Measurements from ENCODE around the gene STXBP3. TPM values are rescaled to one million over a fixed set of nuclear protein-coding genes. Genes with fewer than 3 reads are reported as not detected.

The STXBP3 gene
- total and polyA plus RNA-seq, 2 experiments from 2014 or later: 25.0 to 77.5 TPM

GRCh38 chr1:108813326-108813725 lies 66.9 kb downstream of the STXBP3 start:
- Histone ChIP-seq H3K9me3 (ENCODE audit: low read depth) (no peaks in the 10 kb centered on the region), H4K20me1 (ENCODE audit: insufficient read depth, poor library complexity, severe bottlenecking) (no peaks in the 10 kb centered on the region), H3K4me1 (ENCODE audit: insufficient read depth) (peaks cover 22% of the 10 kb centered on the region), H3K27me3 (no peaks in the 10 kb centered on the region), H3K4me2 (no peak overlapping the region), H3K36me3 (replicated peaks; ENCODE audit: insufficient read depth, low read depth) (no peaks in the 10 kb centered on the region), H2AFZ (no peak overlapping the region), H3K79me2 (no peaks in the 10 kb centered on the region), H3K4me3 (no peak overlapping the region), H3K27ac (no peak overlapping the region), H3K9me2 (replicated peaks; ENCODE audit: insufficient read depth) (no peaks in the 10 kb centered on the region)
- DNase-seq (ENCODE audit: low spot score): no peak
- WGBS (ENCODE audit: low lambda C conversion rate, missing lambda C conversion rate): 53% methylated on average over 2 of the region's 2 CpGs
- TF ChIP-seq CTCF (IDR thresholded peaks at IDR 0.05; ENCODE audit: poor library complexity) (no peak), EZH2 (IDR thresholded peaks at IDR 0.05; ENCODE audit: borderline replicate concordance) (no peak), EZH2phosphoT487 (IDR thresholded peaks at IDR 0.05; ENCODE audit: low read depth, severe bottlenecking, unreplicated experiment) (no peak)

GRCh38 chr1:108814343-108815125 lies 68.1 kb downstream of the STXBP3 start:
- H3K4me3 ChIP-seq: no peak overlapping the region
- TF ChIP-seq EZH2phosphoT487 (IDR thresholded peaks at IDR 0.05; ENCODE audit: low read depth, severe bottlenecking, unreplicated experiment): no peak
- TF ChIP-seq CTCF (IDR thresholded peaks at IDR 0.05; ENCODE audit: poor library complexity): no peak
- TF ChIP-seq EZH2 (IDR thresholded peaks at IDR 0.05; ENCODE audit: borderline replicate concordance): no peak
- no peaks in the 10 kb centered on the region for H3K9me3 ChIP-seq (ENCODE audit: low read depth)
- WGBS (ENCODE audit: low lambda C conversion rate, missing lambda C conversion rate): 79% methylated on average over 4 of the region's 4 CpGs
- H4K20me1 ChIP-seq (ENCODE audit: insufficient read depth, poor library complexity, severe bottlenecking): no peaks in the 10 kb centered on the region
- no peaks in the 10 kb centered on the region for H3K27me3 ChIP-seq
- no peaks in the 10 kb centered on the region for H3K9me2 ChIP-seq (replicated peaks; ENCODE audit: insufficient read depth)
- peak overlapping the region; percentile 84 for H3K27ac ChIP-seq
- DNase-seq (ENCODE audit: low spot score): no peak
- H2AFZ ChIP-seq: no peak overlapping the region
- H3K4me2 ChIP-seq: no peak overlapping the region
- no peaks in the 10 kb centered on the region for H3K36me3 ChIP-seq (replicated peaks; ENCODE audit: insufficient read depth, low read depth)
- H3K79me2 ChIP-seq: no peaks in the 10 kb centered on the region
- H3K4me1 ChIP-seq (ENCODE audit: insufficient read depth): peaks cover 22% of the 10 kb centered on the region

- Histone ChIP-seq H2AFZ (peak overlapping the region; percentile 30), H3K4me3 (no peak overlapping the region), H3K79me2 (no peaks in the 10 kb centered on the region), H4K20me1 (ENCODE audit: insufficient read depth, poor library complexity, severe bottlenecking) (no peaks in the 10 kb centered on the region), H3K36me3 (replicated peaks; ENCODE audit: insufficient read depth, low read depth) (no peaks in the 10 kb centered on the region), H3K4me1 (ENCODE audit: insufficient read depth) (peaks cover 22% of the 10 kb centered on the region), H3K27me3 (no peaks in the 10 kb centered on the region), H3K9me2 (replicated peaks; ENCODE audit: insufficient read depth) (no peaks in the 10 kb centered on the region), H3K27ac (peak overlapping the region; percentile 84), H3K4me2 (no peak overlapping the region), H3K9me3 (ENCODE audit: low read depth) (no peaks in the 10 kb centered on the region)
- no peak for DNase-seq (ENCODE audit: low spot score)
- TF ChIP-seq EZH2phosphoT487 (IDR thresholded peaks at IDR 0.05; ENCODE audit: low read depth, severe bottlenecking, unreplicated experiment): no peak
- no peak for TF ChIP-seq EZH2 (IDR thresholded peaks at IDR 0.05; ENCODE audit: borderline replicate concordance)
- no peak for TF ChIP-seq CTCF (IDR thresholded peaks at IDR 0.05; ENCODE audit: poor library complexity)
Measured at GRCh38 chr1:108815566-108815965, 69.1 kb downstream of the STXBP3 start.

Data from hepatocyte (in vitro differentiated cells).